H4 (cell line): Measurements from ENCODE around the gene BCL2L13. TPM values are rescaled to one million over a fixed set of nuclear protein-coding genes. Genes with fewer than 3 reads are reported as not detected.
"Not testable (repeated sequence)": the region's sequence is repeated elsewhere in the genome, so short reads cannot be mapped to it uniquely, and the experiment has no call there.

ENCODE experiments used
- DNase-seq: peaks from one replicate; pipeline ENCODE4 v3.0.0-alpha.2; 2015; ENCODE audit warnings: low spot score
- total RNA-seq: library from RNA; depleted of rRNA; stranded (reverse); fragments of >200 nt; shearing (Covaris generic); gene quantifications from 2 replicates; pipeline ENCODE4 v1.2.3, GENCODE V29; 2014

BCL2L13 gene
- total RNA-seq, 1 experiment from 2014 or later = 51.1 TPM

DNA sequence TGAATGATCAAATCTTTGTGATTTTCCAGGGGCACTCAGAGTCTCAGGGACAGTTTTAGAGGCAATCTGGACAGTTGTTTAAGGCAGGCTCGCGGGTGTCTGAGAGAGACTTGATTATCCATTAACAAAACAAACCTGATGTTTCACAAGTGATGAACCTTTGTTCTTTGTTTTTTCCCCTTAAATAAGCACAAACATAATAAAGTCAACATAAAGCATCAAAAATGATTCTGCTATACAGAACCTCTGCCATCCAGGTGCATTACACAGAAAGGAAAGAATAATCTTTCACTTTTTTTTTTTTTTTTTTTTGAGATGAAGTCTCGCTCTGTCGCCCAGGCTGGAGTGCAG, 122.6 kb downstream of the BCL2L13 start:
- no peak for DNase-seq

DNA sequence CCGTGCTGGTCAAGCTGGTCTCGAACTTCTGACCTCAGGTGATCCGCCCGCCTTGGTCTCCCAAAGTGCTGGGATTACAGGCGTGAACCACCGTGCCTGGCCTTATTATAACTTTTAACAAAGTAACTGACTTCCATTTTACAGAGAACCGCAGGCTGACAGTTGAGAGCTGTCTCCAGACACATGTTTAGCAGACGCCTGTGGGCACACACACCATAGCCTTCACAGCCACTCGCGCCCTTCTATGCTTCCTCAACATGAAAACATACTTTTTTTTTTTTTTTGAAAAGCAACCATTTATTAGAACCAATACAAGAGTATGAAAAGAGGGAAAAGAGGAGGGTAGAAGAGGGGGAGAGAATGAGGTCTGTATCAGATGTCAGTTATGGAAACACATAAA, 124.9 kb downstream of the BCL2L13 start:
- DNase-seq = not testable (repeated sequence)

DNA sequence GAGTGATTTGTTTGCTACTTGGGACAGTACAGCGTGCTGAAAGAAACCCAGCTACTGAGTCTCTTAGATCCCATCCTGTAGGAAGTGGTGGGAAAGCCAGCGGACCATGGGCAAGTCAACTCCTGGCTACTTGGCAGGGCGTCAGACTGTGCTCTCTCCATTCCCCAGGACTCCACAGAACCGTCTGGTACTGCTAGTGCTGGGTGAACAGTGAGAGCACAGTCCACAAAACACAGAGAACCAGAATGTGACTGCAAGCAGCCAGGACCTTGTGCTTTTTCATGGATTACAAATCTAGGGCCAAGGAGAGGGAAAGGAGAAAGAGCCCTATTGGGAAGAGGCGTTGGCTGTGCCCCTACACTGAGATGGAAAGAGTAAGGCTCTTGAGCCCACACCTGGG, 125.5 kb downstream of the BCL2L13 start:
- DNase-seq = no peak

DNA sequence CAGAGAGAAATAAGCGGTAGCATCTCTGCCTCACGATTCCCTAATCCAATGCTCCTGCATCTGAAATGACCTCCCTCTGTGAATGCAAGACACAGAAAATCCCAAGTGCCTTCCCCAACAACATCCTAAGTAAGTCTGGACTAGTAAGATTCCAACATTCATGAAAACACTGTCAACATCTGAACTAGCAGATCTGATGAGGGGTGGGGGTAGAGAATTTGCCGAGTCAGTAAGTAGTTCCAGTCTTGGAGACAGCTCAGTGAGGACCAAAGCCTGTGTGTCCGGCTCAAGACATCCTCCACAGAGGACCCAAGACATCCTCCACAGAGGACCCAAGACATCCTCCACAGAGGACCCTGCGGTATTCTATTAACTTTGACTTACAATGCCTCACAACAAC, 126.3 kb downstream of the BCL2L13 start:
- DNase-seq = not testable (repeated sequence)

DNA sequence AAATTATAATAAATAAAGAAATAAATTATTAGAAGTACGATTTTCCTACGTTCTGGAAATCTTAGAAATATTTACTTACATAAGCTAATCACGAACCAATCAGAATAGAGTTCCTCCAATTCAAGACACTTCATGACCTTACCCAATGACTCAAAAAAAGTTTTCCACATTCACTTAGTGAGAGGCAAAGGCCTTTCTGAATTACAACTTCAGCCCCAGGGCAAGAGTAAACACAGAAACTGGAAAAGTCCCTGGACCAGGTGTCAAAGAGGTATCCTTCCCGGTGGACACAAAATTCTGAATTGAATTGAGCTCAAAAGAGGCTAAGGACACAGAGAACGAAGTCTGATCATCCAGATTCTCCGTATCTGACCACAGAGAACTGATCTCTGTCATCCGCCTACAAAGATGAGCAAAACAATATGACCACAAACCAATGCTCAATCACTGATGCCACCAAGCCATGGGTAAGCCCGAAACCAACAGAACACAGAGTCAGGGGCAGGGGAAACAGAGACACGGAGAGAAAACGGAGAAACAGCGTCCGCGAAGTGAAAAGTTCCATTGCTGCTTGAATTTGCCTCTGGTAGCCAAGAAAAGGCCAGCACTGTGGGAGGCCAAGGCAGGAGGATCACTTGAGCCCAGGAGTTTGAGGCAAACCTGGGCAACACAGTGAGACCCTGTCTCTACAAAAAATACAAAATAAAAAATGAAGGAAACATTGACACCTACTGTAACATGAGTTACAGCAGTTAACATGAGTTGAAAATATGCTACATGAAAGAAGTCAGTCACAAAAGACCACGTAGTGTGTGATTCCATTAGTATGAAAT, 128.9 kb downstream of the BCL2L13 start:
- no peak for DNase-seq

DNA sequence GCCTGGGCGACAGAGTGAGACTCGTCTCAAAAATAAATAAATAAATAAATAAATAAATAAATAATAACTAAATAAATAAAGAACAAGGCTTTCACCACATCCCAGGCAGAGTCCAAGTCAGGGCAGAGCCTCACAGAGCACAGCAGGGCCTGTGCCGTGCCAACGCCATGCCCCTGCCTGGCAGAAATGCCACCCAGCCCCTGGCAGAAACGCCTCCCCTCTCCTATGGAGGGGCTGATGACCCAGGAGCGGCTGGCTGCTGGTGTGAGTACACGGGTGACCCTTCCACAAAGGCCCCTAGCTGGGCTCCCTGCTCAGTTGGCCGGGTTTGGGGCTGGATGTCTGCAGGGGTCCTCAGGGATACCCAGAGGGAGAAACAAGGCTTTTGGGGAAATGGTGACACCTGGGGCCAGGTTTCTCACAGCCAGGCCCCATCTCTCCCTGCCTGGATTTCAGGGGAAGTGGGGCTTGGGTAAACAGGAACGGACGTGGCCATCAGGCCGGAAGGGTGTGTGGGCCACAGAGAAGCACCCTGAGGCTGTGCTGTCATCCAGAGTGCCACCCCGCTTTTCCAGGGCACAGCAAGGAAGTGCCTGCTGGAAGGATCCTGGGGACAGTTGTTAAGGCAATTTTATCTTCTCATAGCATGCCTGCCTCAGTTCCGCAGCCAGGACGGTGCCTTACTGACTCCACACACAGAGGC, 130.6 kb downstream of the BCL2L13 start:
- no peak for DNase-seq

DNA sequence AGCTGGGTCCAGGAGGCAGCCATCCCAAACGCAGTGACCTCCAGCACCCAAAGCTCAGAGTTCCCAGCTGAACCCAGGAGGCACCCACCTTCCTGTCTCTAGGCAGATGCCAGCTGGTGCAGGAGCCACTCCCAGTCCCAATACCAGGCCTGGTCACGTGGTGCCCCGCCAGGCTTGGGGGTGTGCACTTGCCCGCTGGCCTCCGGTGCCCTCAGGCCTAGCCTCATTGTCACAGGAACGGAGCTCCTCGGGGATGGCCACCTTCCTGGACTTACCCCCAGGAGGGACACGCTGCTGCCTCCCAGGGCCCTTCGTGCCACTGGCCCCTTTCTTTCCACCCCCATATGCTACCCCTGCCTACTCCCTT, 131.1 kb downstream of the BCL2L13 start:
- DNase-seq = no peak

DNA sequence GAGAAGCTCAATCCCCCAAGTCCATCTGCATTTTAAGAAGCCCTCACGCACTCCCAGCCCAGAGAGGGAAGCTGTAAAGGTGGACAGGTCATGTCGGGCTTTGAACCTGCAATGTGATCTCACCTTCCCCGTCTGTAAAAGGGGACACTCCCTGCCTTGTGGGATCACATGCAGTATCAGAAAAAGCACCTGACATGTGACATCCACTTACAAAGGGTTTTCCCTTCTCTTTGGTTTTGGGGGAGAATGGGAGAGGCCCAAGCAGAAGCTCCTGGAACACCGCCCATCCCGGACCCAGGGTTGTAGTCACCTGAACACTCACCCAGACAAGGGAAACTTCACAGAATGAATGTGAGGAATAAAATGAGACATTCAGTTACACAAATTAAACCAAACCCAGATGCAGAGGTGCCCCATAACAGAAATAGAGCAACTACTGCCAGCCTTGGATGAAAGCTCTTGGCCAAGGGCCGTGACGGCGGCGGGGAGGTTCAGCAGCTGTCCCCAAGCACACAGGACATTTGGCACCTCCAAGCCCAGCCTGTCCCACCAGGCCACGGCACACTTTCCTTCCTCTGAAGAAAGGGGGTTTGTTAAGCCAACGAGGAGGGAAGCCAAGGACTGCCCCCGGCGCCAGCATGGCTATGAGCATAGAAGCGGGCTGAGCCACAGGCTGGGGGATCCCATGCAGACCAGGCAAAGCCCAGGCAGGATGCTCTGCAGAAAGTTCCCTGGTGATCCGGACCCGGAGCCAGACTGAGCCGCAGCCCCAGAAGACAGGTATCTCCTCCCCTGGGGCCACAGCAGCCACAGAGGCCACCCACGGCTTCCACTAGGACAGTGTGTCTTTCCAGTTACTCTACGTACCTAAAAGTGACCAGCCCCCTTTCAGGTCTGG, 131.9 kb downstream of the BCL2L13 start:
- DNase-seq = no peak

DNA sequence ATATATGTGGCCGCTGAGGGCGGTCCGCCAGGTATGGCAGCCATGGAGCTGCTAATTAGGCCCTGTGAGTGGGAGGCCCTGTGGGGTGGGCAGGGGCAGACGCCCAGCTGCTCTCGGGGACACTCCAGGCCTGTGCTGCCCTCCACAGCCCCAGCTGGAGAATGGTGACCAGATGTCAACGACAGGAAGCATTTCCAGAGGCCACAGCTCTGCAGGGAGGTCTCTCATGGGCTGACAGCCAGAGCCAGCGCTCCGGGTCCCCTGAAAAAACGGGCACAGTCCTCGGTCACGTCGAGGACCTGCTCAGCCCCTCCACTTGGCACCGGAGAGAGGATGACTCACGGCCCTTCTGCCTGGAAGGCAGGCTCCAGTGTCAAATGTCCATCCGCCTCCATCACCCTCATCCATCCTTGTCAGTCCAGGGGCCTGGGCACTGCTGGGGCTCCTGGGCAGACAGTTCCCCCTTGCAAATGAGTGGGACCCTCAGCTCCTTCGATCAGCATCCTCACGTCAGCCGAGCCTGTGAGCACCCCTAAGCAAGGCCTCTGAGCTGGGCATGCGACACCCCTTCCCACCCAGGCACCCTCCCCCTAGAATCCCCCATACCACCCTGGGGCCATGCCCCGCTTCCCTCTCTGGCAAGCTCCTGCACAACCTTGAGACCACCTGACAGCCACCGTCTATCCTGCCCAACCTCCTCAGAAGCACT, 133.8 kb downstream of the BCL2L13 start:
- no peak for DNase-seq

DNA sequence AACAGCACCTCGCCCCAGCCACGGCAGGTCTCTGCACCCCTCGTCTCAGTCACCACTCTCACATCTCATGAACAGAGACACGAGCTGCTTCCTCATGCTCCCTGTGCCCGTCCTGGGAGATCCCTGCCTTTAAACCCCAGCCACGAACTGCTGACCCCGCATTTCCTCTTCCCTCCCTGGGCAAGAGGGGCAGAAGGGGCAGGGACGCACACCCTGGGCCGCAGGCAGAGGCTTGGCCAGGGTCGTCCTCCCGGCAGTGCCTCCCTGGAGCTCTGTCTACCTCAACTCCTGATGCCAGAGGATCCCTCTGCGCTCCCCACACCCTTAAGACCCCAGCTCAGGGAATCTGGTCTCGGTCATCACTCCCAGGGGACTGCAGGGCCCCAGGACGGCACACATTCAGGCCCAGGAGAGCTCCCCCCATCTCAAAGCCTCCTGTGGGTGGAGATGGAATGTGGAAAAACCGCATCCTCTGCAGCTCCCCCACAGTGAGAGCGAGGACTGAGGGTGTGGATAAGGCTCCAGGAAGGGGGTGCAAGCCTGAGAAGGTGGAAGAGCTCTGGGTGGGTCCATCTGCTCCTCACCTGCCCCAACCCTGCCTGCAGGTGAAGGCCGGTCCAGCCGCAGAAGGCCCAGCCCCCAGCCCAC, 134.5 kb downstream of the BCL2L13 start:
- peak; percentile 26 for DNase-seq

DNA sequence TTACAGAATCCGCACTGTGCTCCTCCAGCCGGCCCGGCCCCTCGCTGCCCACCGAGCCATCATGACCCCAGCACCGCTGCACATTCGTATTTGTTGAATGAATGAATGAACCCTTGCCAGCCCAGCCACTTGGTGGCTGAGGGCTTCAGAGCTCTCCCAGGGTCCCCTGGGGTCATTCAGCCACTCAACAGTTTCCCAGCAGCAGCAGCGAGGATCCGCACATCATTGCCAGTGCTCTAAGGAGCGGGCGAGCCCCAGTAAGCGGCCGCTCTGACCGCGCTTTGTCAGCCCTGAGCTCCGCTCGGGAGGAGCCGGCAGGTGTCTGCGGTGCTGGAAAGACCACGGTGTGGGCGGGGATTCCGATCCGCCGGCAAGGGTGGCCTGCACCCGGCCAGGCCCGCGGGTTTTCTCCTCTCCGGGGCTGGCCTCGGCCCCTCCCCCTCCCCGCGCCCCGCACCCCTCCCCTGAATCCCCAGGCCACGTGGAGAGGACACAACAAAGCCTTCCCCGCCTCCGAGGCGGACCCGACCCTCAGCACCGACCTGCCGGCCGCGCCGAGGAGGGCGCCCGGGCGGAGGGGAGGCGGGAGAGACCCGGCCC, 135.1 kb downstream of the BCL2L13 start:
- no peak for DNase-seq

DNA sequence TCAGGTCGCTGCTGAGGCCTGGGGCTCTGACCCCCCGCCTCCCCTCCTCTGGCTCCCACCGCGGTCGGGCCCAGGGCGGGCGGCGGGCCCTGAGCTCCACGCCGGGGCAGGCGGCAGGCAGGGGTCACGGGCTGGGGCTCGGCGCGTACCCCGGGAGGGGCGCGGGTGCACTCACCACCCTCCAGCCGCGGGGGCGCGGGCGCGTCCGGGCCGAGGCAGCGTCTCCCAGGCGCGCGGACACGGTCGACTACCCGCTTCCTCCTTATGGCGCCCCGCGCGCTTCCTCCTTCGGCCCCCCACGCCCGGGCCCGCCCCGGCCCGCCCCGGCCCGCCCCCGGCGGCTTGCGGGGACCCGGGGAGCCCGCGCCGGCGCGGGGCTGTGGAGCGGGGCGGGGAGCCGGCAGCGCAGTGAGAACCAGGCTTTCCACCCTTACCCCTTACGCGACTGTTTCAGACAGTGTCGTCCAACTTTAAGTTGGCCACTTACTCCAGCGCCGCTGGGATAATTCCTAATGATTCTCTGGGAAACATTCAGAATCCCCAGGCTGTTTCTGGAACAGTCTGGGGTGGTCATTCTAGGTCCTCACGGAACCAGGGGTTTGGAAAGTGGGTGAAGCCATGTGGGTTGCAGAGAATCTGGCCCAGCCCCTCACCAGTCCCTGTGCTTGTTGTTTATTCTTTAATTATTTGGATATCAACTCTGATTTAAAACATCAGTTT, 135.8 kb downstream of the BCL2L13 start, which contains the start of gene BID:
TSS of gene BID (minus strand) at position 264 of the 720 bp plus-strand sequence. CDS start 24,353 bp downstream, outside the sequence.
- no peak for DNase-seq

DNA sequence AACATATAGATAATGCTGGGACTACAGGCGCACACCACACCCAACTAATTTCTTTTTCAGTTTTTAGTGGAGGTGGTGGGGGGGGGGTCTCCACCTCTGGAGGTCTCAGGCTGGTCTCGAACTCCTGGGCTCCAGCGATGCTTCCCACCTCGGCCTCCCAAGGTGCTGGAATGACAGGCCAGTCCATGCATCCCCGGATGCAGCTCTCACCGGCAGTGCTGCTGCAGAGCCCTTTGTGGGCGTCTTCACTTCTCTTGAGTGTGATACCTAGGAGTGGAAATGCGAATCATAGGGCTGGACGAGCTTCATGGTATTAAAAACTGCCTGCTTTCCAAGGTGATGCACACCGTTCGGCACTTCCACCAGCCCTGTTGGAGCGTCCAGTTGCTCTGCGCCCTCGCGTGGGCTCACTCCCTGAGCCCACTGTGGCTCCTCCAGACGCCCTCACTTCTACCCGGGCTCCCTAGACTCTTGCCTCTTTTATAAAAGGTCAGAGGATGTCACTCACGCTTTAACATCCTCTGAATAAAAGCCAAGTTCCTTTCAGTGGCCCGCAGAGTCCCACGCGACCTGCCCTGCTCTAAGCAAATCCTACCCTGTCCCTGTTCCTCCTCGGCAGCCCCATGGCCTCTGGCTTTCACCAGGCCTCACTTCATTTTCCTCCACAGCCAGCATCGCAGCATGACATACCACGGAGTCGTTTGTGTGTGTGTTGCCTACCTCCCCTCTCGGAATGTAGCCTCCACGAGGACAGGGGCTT, 136.5 kb downstream of the BCL2L13 start:
- DNase-seq = no peak

DNA sequence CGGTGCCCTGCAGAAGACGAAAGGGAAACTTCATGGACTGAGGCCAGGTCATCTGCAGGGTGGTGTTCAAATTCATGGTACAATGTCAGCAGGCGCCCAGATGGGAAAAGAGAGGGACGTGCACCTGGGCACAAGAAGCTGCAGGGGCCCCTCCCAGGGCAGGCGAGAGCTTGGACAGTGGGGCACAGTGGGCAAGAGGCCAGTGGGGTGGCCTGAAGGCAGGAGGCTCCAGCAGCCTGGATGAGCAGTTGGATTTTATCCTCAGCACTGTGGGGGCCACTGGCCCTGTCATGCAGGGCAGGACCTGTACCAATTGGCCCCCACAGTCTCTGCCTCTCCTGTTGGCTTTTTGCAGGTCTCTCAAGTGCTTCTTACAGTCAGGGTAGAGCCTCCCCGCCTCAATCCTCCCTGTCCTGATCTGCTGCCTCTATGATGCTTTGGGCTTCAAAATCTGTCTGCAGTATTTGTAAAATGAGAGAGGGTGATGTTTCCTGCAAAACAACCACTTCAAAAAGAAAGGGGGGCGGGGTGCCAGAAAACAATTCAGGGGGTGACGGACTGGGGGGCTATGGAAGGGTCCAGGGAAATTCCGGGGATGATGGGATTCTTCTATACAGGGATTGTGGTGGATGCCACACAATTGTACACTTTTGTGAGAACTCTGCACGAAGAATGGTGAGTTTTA, 137.4 kb downstream of the BCL2L13 start:
- DNase-seq = no peak

DNA sequence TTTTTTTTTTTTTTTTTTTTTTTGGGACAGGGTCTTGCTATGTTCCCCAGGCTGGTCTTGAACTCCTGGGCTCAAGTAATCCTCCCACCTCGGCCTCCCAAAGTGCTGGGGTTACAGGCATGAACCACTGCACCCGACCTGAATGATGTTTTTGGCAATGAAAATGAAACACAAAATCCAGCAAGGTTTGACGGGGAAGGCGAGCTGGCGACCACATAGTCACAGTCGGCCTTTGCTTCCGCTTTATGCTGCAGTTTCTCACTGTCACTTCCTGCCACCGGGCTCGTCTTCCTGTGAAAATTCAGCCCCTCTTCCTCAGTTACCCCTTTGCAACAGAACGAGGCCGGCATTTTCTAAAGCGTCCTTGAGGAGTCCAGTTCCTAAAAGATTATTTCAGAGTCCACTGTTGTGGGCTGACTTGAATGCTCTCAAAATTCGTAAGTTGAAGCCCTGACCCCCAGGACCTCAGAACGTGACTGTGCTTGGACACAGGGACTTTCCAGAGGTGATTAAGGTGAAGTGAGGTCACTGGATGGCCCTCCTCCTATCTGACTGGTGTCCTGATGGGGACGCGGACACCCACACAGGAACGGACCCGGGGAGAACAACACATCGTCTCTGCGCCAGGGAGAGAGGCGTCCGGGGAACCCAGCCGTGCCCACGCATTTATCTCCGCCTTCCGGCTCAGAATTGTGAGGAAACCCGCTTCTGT, 138.6 kb downstream of the BCL2L13 start:
- DNase-seq = no peak

DNA sequence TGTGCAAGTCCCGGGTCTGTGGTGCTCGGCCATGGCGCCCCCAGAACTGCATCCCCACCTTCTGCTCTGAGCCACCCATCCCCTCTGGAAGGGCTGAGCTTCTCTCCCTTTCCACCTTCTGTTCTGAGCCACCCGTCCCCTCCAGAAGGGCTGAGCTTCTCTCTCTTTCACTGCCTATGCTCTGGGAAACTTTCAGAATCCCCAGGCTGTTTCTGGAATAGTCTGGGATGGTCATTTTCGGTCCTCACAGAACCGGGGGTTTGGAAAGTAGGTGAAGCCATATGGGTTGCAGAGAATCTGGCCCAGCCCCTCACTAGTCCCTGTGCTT, 139.1 kb downstream of the BCL2L13 start:
- no peak for DNase-seq

DNA sequence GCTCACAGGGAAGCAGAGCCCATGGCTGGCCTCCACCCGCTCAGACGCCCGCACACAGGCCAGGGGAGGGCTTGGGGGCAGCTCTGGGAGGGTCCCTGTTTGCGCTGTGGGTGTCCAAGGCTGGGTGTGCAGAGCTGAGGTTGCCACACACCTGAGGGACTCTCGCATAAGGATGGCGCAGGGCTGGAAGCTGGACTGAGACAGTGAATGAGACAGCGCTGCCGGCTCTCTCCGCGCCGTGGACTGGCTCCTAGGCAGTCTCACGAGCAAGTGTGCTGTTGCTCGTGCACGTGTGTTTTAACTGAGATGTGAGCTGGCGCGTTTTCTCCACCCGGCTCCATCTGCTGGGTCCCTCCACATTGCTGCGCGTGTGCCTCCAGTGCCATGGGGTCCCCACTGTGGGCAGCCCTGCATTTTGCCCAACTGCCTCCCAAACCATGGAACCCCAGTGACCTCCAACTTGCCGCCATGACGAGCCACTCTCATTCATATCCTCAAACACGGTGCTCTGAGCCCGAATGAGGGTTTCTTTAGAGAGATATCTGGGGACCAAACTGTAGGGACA, 139.9 kb downstream of the BCL2L13 start:
- DNase-seq = no peak
